ENCODE results near the gene VPS16. TPM values are rescaled to one million over a fixed set of nuclear protein-coding genes. Genes with fewer than 3 reads are reported as not detected.
A peak's percentile ranks its signal among the peaks of the same experiment; 100 is the strongest.

The VPS16 gene
- total and polyA plus RNA-seq, 7 donors: 19.4 to 37.6 (median 21.6) TPM

- DNase-seq: peak; percentile 95
Observed at GRCh38 chr20:2873010-2873746, 32.6 kb downstream of the VPS16 start, which contains the start of gene PTPRA. PTPRA (plus strand) TSS chr20:2873481; CDS start chr20:2964278, 90,797 bp downstream.

GRCh38 chr20:2873747-2874041 lies 33.1 kb downstream of the VPS16 start:
- WGBS, 2 donors: 0% methylated on average over 29 of the region's 29 CpGs
- intact Hi-C loops (cut with DNase I): loop anchor here (2.0 to 10.0 kb wide), 4 partner anchors 33 to 1014 kb away; partner anchors contain the start of genes PANK2, PCED1A, SIRPA and VPS16
- H3K27ac ChIP-seq: peak overlapping the region; percentile 78 to 91 (median 86)

More at GRCh38 chr20:2873010-2873746, 32.6 kb downstream of the VPS16 start, which contains the start of gene PTPRA:
- 0% methylated on average over 83 of the region's 83 CpGs for WGBS, 2 donors
- peak; percentile 49 for TF ChIP-seq POLR2A (IDR thresholded peaks at IDR 0.05)
- TF ChIP-seq POLR2AphosphoS5 (IDR thresholded peaks at IDR 0.05): peak; percentile 57 to 90 (median 86)
- TF ChIP-seq CTCF (IDR thresholded peaks at IDR 0.05): no peak
- no peak for TF ChIP-seq EP300 (IDR thresholded peaks at IDR 0.05)
- intact Hi-C loops (cut with DNase I): loop anchor here (2.0 to 10.0 kb wide), 4 partner anchors 32 to 1014 kb away; partner anchors contain the start of genes PANK2, PCED1A, SIRPA and VPS16
- H3K4me3 ChIP-seq: peak within 1 kb of the TSS; percentile 88 to 98 (median 94)
- peak within 1 kb of the TSS; percentile 78 to 91 (median 86) for H3K27ac ChIP-seq
- no peaks in the 10 kb centered on the region for H3K9me3 ChIP-seq
- H3K4me1 ChIP-seq: peaks cover 0 to 44% (median 31%) of the 10 kb centered on the region in 4 donors
- no peaks in the 10 kb centered on the region for H3K36me3 ChIP-seq
- peaks cover 0 to 14% (median 0%) of the 10 kb centered on the region in 3 donors for H3K27me3 ChIP-seq

GRCh38 chr20:2874456-2874855 lies 33.9 kb downstream of the VPS16 start:
- Histone ChIP-seq H3K4me3 (peak overlapping the region; percentile 88 to 98 (median 94)), H3K9me3 (no peaks in the 10 kb centered on the region), H3K4me1 (peaks cover 0 to 44% (median 38%) of the 10 kb centered on the region in 4 donors), H3K27ac (peak overlapping the region in 1 of 4 donors; percentile 91), H3K27me3 (peaks cover 0 to 14% (median 0%) of the 10 kb centered on the region in 3 donors), H3K36me3 (no peaks in the 10 kb centered on the region)
- no peak for TF ChIP-seq POLR2AphosphoS5 (IDR thresholded peaks at IDR 0.05)
- no peak for TF ChIP-seq POLR2A (IDR thresholded peaks at IDR 0.05)
- no peak for TF ChIP-seq CTCF (IDR thresholded peaks at IDR 0.05)
- no peak for TF ChIP-seq EP300 (IDR thresholded peaks at IDR 0.05)
- 23 to 28% methylated on average over 7 of the region's 7 CpGs for WGBS, 2 donors
- no peak for DNase-seq
- intact Hi-C loops (cut with DNase I): loop anchor here (5.0 to 10.0 kb wide), 3 partner anchors 128 to 1013 kb away; partner anchors contain the start of genes PANK2 and SIRPA

More at GRCh38 chr20:2873747-2874041, 33.1 kb downstream of the VPS16 start:
- Histone ChIP-seq H3K4me1 (peaks cover 0 to 44% (median 32%) of the 10 kb centered on the region in 4 donors), H3K4me3 (peak overlapping the region; percentile 88 to 98 (median 94)), H3K27me3 (peaks cover 0 to 14% (median 0%) of the 10 kb centered on the region in 3 donors), H3K9me3 (no peaks in the 10 kb centered on the region), H3K36me3 (no peaks in the 10 kb centered on the region)
- no peak for TF ChIP-seq POLR2A (IDR thresholded peaks at IDR 0.05)
- TF ChIP-seq EP300 (IDR thresholded peaks at IDR 0.05): no peak
- TF ChIP-seq CTCF (IDR thresholded peaks at IDR 0.05): no peak
- TF ChIP-seq POLR2AphosphoS5 (IDR thresholded peaks at IDR 0.05): no peak
- no peak for DNase-seq

GRCh38 chr20:2875690-2876203 lies 35.2 kb downstream of the VPS16 start:
- TF ChIP-seq CTCF (IDR thresholded peaks at IDR 0.05) (no peak), POLR2AphosphoS5 (IDR thresholded peaks at IDR 0.05) (no peak), EP300 (IDR thresholded peaks at IDR 0.05) (no peak), POLR2A (IDR thresholded peaks at IDR 0.05) (no peak)
- H3K36me3 ChIP-seq: no peaks in the 10 kb centered on the region
- peaks cover 0 to 51% (median 38%) of the 10 kb centered on the region in 4 donors for H3K4me1 ChIP-seq
- no peak overlapping the region for H3K27ac ChIP-seq
- WGBS, 2 donors: 93% methylated on average over 5 of the region's 5 CpGs
- H3K4me3 ChIP-seq: no peak overlapping the region
- intact Hi-C loops (cut with DNase I): loop anchor here (10.0 kb wide), 1 partner anchor 981 kb away; the partner anchor contains the start of gene SIRPA
- no peak for DNase-seq
- no peaks in the 10 kb centered on the region for H3K9me3 ChIP-seq
- H3K27me3 ChIP-seq: peaks cover 0 to 14% (median 0%) of the 10 kb centered on the region in 3 donors

Measured in sigmoid colon (tissue), 7 donors.